Kidney tubule cell (primary cell): ENCODE results near the gene SHISAL2A.

Source experiments
- DNase-seq: peaks from one replicate; pipeline ENCODE4 v3.0.0-alpha.2; 2018; ENCODE audit warnings: low spot score

The SHISAL2A gene

GRCh38 chr1:52659851-52660596, 27.1 kb downstream of the SHISAL2A start:
- DNase-seq: no peak

- DNase-seq: no peak
Observed at GRCh38 chr1:52660807-52661206, 27.8 kb downstream of the SHISAL2A start.

- DNase-seq: peak; percentile 72
Observed at GRCh38 chr1:52662645-52663313, 29.8 kb downstream of the SHISAL2A start.

GRCh38 chr1:52663716-52664115, 30.7 kb downstream of the SHISAL2A start:
- DNase-seq: no peak

- DNase-seq: no peak
Observed at GRCh38 chr1:52665006-52665941, 32.3 kb downstream of the SHISAL2A start.

- DNase-seq: no peak
Observed at GRCh38 chr1:52667290-52667689, 34.3 kb downstream of the SHISAL2A start.

- no peak for DNase-seq
Observed at GRCh38 chr1:52667984-52668383, 35.0 kb downstream of the SHISAL2A start.

GRCh38 chr1:52668711-52669110, 35.7 kb downstream of the SHISAL2A start:
- peak; percentile 55 for DNase-seq

- no peak for DNase-seq
Observed at GRCh38 chr1:52669696-52670095, 36.7 kb downstream of the SHISAL2A start.

GRCh38 chr1:52670604-52671003, 37.6 kb downstream of the SHISAL2A start:
- no peak for DNase-seq

GRCh38 chr1:52672946-52673345, 40.0 kb downstream of the SHISAL2A start:
- no peak for DNase-seq

- no peak for DNase-seq
Observed at GRCh38 chr1:52673513-52673912, 40.5 kb downstream of the SHISAL2A start.

GRCh38 chr1:52674497-52675384, 41.8 kb downstream of the SHISAL2A start:
- peak; percentile 72 for DNase-seq

- no peak for DNase-seq
Observed at GRCh38 chr1:52676249-52676903, 43.4 kb downstream of the SHISAL2A start.

- DNase-seq: no peak
Observed at GRCh38 chr1:52677076-52677806, 44.3 kb downstream of the SHISAL2A start.

- DNase-seq: no peak
Observed at GRCh38 chr1:52679048-52679447, 46.1 kb downstream of the SHISAL2A start.

- no peak for DNase-seq
Observed at GRCh38 chr1:52679498-52679897, 46.5 kb downstream of the SHISAL2A start.

- DNase-seq: no peak
Observed at GRCh38 chr1:52680353-52680752, 47.4 kb downstream of the SHISAL2A start.

- DNase-seq: no peak
Observed at GRCh38 chr1:52681136-52681535, 48.2 kb downstream of the SHISAL2A start.

GRCh38 chr1:52683367-52683940, 50.5 kb downstream of the SHISAL2A start:
- no peak for DNase-seq
